A673 (cell line): Measurements from ENCODE around the gene INPP4A. TPM values are rescaled to one million over a fixed set of nuclear protein-coding genes. Genes with fewer than 3 reads are reported as not detected.

Experiments
- BruUV-seq: library from RNA; stranded (reverse); fragments of 400-500 nt; replicated peaks from 2 replicates; lab custom pipeline; 2021; lab: Mats Ljungman, UMichigan
- CTCF ChIA-PET: fragments of 300-600 bp; sonication (Branson Sonifier 250); formaldehyde crosslinking; loops from one replicate; lab custom pipeline; 2022; ENCODE audit warnings: antibody characterized with exemption; lab: Charles Lee
- POLR2A ChIA-PET: fragments of 300-600 bp; sonication (Branson Sonifier 250); formaldehyde crosslinking; loops from one replicate; lab custom pipeline; 2022; ENCODE audit warnings: antibody characterized with exemption; ENCODE audit not compliant: low non-redundant PET; lab: Charles Lee
- DNase-seq: peaks from one replicate; pipeline ENCODE4 v3.0.0-alpha.2; 2015; ENCODE audit warnings: low spot score
- H3K27ac ChIP-seq: fragments of 200-600 bp; sonication (generic); 2 replicates; pipeline ENCODE4 v1.5.1; 2016; ENCODE audit warnings: mixed run types, low read depth, mild to moderate bottlenecking, mixed read lengths, antibody characterized with exemption, low read length; ENCODE audit not compliant: poor library complexity, severe bottlenecking
- H3K27me3 ChIP-seq: fragments of 200-600 bp; sonication (generic); replicated peaks from 2 replicates; pipeline ENCODE4 v1.6.1; 2017; ENCODE audit warnings: mixed run types, low read depth, mild to moderate bottlenecking, mixed read lengths, antibody characterized with exemption, low read length; ENCODE audit not compliant: insufficient read depth, poor library complexity
- H3K36me3 ChIP-seq: fragments of 200-600 bp; sonication (generic); 2 replicates; pipeline ENCODE4 v1.6.1; 2016; ENCODE audit warnings: mixed run types, mild to moderate bottlenecking, mixed read lengths, antibody characterized with exemption, low read length; ENCODE audit not compliant: insufficient read depth, poor library complexity, severe bottlenecking
- H3K4me1 ChIP-seq: fragments of 200-600 bp; sonication (generic); 2 replicates; pipeline ENCODE4 v1.6.1; 2017; ENCODE audit warnings: mixed run types, mild to moderate bottlenecking, mixed read lengths, antibody characterized with exemption, low read length; ENCODE audit not compliant: insufficient read depth, poor library complexity, severe bottlenecking
- H3K4me3 ChIP-seq: fragments of 200-600 bp; sonication (generic); 2 replicates; pipeline ENCODE4 v1.5.1; 2016; ENCODE audit warnings: low read depth, mixed run types, mild to moderate bottlenecking, mixed read lengths, low read length; ENCODE audit not compliant: poor library complexity, severe bottlenecking
- H3K9me3 ChIP-seq: fragments of 200-600 bp; sonication (generic); 2 replicates; pipeline ENCODE4 v1.6.1; 2016; ENCODE audit warnings: mixed run types, low read depth, mild to moderate bottlenecking, mixed read lengths, antibody characterized with exemption, low read length; ENCODE audit not compliant: poor library complexity, severe bottlenecking
- CTCF ChIP-seq: fragments of 300-800, 200-600 bp; sonication (generic); conservative IDR thresholded peaks from 2 replicates; pipeline ENCODE4 v1.5.1; 2017; ENCODE audit warnings: low read depth, mild to moderate bottlenecking, antibody characterized with exemption, low read length, moderate library complexity, mixed read lengths
- EZH2 ChIP-seq: fragments of 200-600 bp; sonication (generic); IDR thresholded peaks from 2 replicates; pipeline ENCODE4 v1.6.1; 2017; ENCODE audit warnings: borderline replicate concordance, low read depth, mild to moderate bottlenecking, mixed read lengths, antibody characterized with exemption, low read length; ENCODE audit not compliant: poor library complexity, severe bottlenecking
- intact Hi-C: fragments of 100-400 bp; cut with micrococcal nuclease; formaldehyde crosslinking; loops from one replicate; pipeline ENCODE4 v1.10.0; 2022; ENCODE audit not compliant: unreplicated experiment
- total RNA-seq: library from RNA; stranded (reverse); gene quantifications from 2 replicates; pipeline ENCODE4 v1.2.3, GENCODE V29; 2021

INPP4A gene
- total RNA-seq, 1 experiment from 2014 or later, result 33.5 TPM

- TF ChIP-seq EZH2 (no peak), CTCF (no peak)
- Histone ChIP-seq H3K27me3 (no peaks in the 10 kb centered on the region), H3K27ac (no peak overlapping the region), H3K4me1 (no peaks in the 10 kb centered on the region), H3K4me3 (no peak overlapping the region), H3K9me3 (no peaks in the 10 kb centered on the region), H3K36me3 (no peaks in the 10 kb centered on the region)
- intact Hi-C loops, result no loop called here
- POLR2A ChIA-PET, result no interaction called here
- no peak for DNase-seq
- no TSS peak for BruUV-seq
- CTCF ChIA-PET, result interaction anchor here (0.7 kb wide), 1 partner anchor 32 kb away, joined by 4 read pairs; no protein-coding TSS in a partner anchor
Measured at GRCh38 chr2:98416383-98417159, 28.1 kb upstream of the INPP4A start.

- intact Hi-C loops, result no loop called here
- H3K36me3 ChIP-seq, result no peaks in the 10 kb centered on the region
- no peak overlapping the region for H3K27ac ChIP-seq
- H3K9me3 ChIP-seq, result peaks cover 9% of the 10 kb centered on the region
- no peaks in the 10 kb centered on the region for H3K27me3 ChIP-seq
- BruUV-seq, result no TSS peak
- CTCF ChIA-PET, result no interaction called here
- POLR2A ChIA-PET, result no interaction called here
- no peak overlapping the region for H3K4me3 ChIP-seq
- H3K4me1 ChIP-seq, result no peaks in the 10 kb centered on the region
- DNase-seq, result no peak
- no peak for TF ChIP-seq CTCF
- no peak for TF ChIP-seq EZH2
Measured at GRCh38 chr2:98419544-98419943, 25.1 kb upstream of the INPP4A start.

GRCh38 chr2:98419977-98420725 is 24.5 kb upstream of the INPP4A start:
- no TSS peak for BruUV-seq
- POLR2A ChIA-PET, result no interaction called here
- Histone ChIP-seq H3K27ac (no peak overlapping the region), H3K27me3 (no peaks in the 10 kb centered on the region), H3K4me1 (no peaks in the 10 kb centered on the region), H3K4me3 (no peak overlapping the region), H3K9me3 (peaks cover 9% of the 10 kb centered on the region), H3K36me3 (no peaks in the 10 kb centered on the region)
- intact Hi-C loops, result no loop called here
- no peak for DNase-seq
- TF ChIP-seq EZH2 (no peak), CTCF (no peak)
- CTCF ChIA-PET, result no interaction called here
